K562 (cell line): ENCODE data around the gene TAF8. TPM values are rescaled to one million over a fixed set of nuclear protein-coding genes. Genes with fewer than 3 reads are reported as not detected.

Experiments
- CBX2 ChIP-seq: fragments of 200-600 bp; sonication (generic); IDR thresholded peaks from one replicate; pipeline ENCODE4 v1.6.1; 2012; ENCODE audit warnings: mild to moderate bottlenecking, low read length, inconsistent platforms; ENCODE audit not compliant: insufficient read depth, poor library complexity, severe bottlenecking
- CREB1 ChIP-seq, 2 experiments: sonication (generic) in 1 of 2; formaldehyde crosslinking in 1 of 2; IDR thresholded peaks; 2 replicates each; pipeline versions ENCODE4 v1.6.1 to v1.8.0; 2012 to 2022; ENCODE audit warnings: inconsistent platforms in 1 of 2, mild to moderate bottlenecking in 1 of 2, missing genetic modification reagents in 1 of 2, moderate library complexity in 1 of 2
- GTF2E2 ChIP-seq: fragments of 200-800 bp; sonication (Bioruptor generic); IDR thresholded peaks from 2 replicates; pipeline ENCODE4 v1.6.1; 2016; ENCODE audit warnings: missing genetic modification characterization, missing compliant biosample characterization
- HDAC2 ChIP-seq: fragments of 450-650 bp; IDR thresholded peaks from 2 replicates; pipeline ENCODE4 v1.6.1; 2016; ENCODE audit warnings: mild to moderate bottlenecking
- HDAC8 ChIP-seq: fragments of 450-650 bp; IDR thresholded peaks from 2 replicates; pipeline ENCODE4 v1.6.1; 2016; ENCODE audit warnings: mild to moderate bottlenecking, missing genetic modification characterization, moderate library complexity, missing compliant biosample characterization
- JUND ChIP-seq, 2 experiments: IDR thresholded peaks; 2 replicates in 1 of 2; 3 replicates in 1 of 2; pipeline ENCODE4 v1.6.1; 2011; ENCODE audit warnings: borderline replicate concordance in 2 of 2, low read depth in 2 of 2, low read length in 2 of 2, improper control_type of control experiment in 1 of 2, missing biosample characterization in 1 of 2, missing genetic modification characterization in 1 of 2, missing genetic modification reagents in 1 of 2
- NFE2 ChIP-seq: IDR thresholded peaks from 2 replicates; pipeline ENCODE4 v1.6.1; 2014; ENCODE audit warnings: antibody characterized with exemption, low read depth
- SRF ChIP-seq, 2 experiments: fragments of 250-450, 450-650 bp in 1 of 2; sonication (Bioruptor Pico) in 1 of 2; sonication (generic) in 1 of 2; formaldehyde crosslinking; IDR thresholded peaks; 2 replicates each; pipeline versions ENCODE4 v1.5.0 to v1.5.1; 2020 to 2022; ENCODE audit warnings: mild to moderate bottlenecking in 1 of 2, missing genetic modification reagents in 1 of 2
- YY1 ChIP-seq, 3 experiments: IDR thresholded peaks; 2 replicates each; pipeline ENCODE4 v1.6.1; 2011; ENCODE audit warnings: low read length in 2 of 3, mild to moderate bottlenecking in 2 of 3, moderate library complexity in 2 of 3, borderline replicate concordance in 1 of 3, control low read depth in 1 of 3, low read depth in 1 of 3; ENCODE audit not compliant: insufficient read depth in 3 of 3, insufficient replicate concordance in 2 of 3, control insufficient read depth in 1 of 3, insufficient read length in 1 of 3; ENCODE audit errors: extremely low read depth in 1 of 3
- ZNF75A ChIP-seq: fragments of 450-650 bp; formaldehyde crosslinking; IDR thresholded peaks from 2 replicates; pipeline ENCODE4 v1.4.0; 2020; ENCODE audit warnings: mild to moderate bottlenecking
- polyA plus RNA-seq, 8 experiments: library from polyadenylated mRNA; depleted of rRNA in 4 of 8; stranded (reverse) in 5 of 8; unstranded in 3 of 8; fragments of >200 nt; fragmentation: Nextera tagmentation in 2 of 8; fragmentation: Illumina TruSeq in 1 of 8; extraction: Ambion mirVana in 2 of 8; extraction: Trizol in 1 of 8; gene quantifications; 2 replicates each; pipeline versions ENCODE4 v1.2.1 to v1.2.3, GENCODE V29; 2011 to 2014; ENCODE audit warnings: inconsistent platforms in 1 of 8, missing spikeins in 1 of 8
- total RNA-seq, 7 experiments: library from RNA; depleted of rRNA in 6 of 7; stranded (reverse); fragments of >200 nt in 6 of 7; fragmentation: Illumina TruSeq in 2 of 7; extraction: Trizol in 2 of 7; gene quantifications; 2 replicates each; pipeline versions ENCODE4 v1.2.1 to v1.2.3, GENCODE V29; 2011 to 2021; ENCODE audit warnings: low replicate concordance in 1 of 7
- TF ChIP-seq, protein P1 (sequence below), 2 experiments: fragments of 450-650 bp; conservative IDR thresholded peaks; 2 replicates each; pipeline ENCODE4 v1.6.1; 2017; ENCODE audit warnings: mild to moderate bottlenecking in 2 of 2, moderate library complexity in 2 of 2
- TF ChIP-seq, protein P2 (sequence below), 2 experiments: fragments of 450-650 bp; IDR thresholded peaks; 2 replicates each; pipeline ENCODE4 v1.6.1; 2018; ENCODE audit warnings: mild to moderate bottlenecking in 2 of 2, low read depth in 1 of 2; ENCODE audit not compliant: partially characterized antibody in 2 of 2
- TF ChIP-seq, protein P3 (sequence below): sonication (generic); formaldehyde crosslinking; IDR thresholded peaks from 2 replicates; pipeline ENCODE4 v1.8.1; 2023; ENCODE audit warnings: mild to moderate bottlenecking, missing genetic modification reagents

TAF8 gene
- total and polyA plus RNA-seq, 9 of the 15 experiments (the other 6 are each of a cell fraction or from before 2014, with no cell fraction given), result 29.4 to 84.0 (median 52.6) TPM

DNA sequence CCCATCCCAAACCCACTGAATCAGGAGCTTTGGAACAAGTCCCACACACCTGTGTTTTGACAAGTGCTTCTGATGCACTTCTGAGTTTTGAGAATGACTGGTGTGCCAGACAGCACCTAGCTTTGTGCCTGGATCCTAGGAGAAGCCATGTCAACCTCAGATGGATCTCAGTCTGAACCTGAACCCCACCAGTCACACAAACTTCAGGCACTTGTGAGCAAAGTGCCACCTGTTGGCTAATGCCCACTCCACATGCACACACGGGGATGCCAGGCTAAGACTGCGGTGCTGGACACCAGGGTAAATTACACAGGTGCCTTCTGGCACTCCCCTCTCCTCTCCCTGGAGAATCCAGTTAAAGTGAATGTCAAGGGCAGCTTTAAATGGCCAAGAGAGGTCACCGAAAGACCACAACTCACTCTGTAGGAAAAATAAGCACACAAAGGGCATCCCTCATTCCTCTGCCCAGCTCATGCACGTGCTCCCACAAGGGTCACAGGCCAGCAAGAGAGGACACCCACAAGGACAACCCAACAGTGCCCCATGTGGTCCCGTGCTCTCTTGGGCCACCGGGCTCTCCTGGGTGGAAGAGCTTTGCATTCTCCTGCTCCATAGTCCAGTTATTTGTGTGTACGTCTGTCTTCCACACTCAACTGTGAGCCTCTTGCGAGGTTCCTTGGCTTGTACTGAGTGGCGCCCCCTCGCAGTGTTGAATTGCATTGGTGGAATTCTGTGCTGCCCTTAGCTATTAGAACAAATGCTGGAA lies 45.6 kb downstream of the TAF8 start (continued):
- TF ChIP-seq, protein P1, sequence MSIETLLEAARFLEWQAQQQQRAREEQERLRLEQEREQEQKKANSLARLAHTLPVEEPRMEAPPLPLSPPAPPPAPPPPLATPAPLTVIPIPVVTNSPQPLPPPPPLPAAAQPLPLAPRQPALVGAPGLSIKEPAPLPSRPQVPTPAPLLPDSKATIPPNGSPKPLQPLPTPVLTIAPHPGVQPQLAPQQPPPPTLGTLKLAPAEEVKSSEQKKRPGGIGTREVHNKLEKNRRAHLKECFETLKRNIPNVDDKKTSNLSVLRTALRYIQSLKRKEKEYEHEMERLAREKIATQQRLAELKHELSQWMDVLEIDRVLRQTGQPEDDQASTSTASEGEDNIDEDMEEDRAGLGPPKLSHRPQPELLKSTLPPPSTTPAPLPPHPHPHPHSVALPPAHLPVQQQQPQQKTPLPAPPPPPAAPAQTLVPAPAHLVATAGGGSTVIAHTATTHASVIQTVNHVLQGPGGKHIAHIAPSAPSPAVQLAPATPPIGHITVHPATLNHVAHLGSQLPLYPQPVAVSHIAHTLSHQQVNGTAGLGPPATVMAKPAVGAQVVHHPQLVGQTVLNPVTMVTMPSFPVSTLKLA (conservative IDR thresholded peaks at IDR 0.05), result no peak
- TF ChIP-seq ZNF75A (CRISPR knock-in tag) (no peak), HDAC2 (no peak), GTF2E2 (tag) (no peak), JUND (IDR thresholded peaks at IDR 0.05; ENCODE audit: borderline replicate concordance, low read depth, low read length) (no peak), JUND (tag; IDR thresholded peaks at IDR 0.05; ENCODE audit: borderline replicate concordance, low read depth, low read length) (no peak), HDAC8 (tag) (0 out of 2 replicates have a peak, but pooled peaks have one; percentile 38), CREB1 (IDR thresholded peaks at IDR 0.05) (no peak), CREB1 (CRISPR knock-in tag; IDR thresholded peaks at IDR 0.05) (no peak), SRF (CRISPR knock-in tag; IDR thresholded peaks at IDR 0.05) (no peak), CBX2 (no peak), NFE2 (no peak), YY1 (IDR thresholded peaks at IDR 0.05; ENCODE audit: borderline replicate concordance in 1 of 3, control insufficient read depth in 1 of 3, extremely low read depth in 1 of 3, insufficient read depth in 3 of 3, insufficient read length in 1 of 3, insufficient replicate concordance in 2 of 3, low read depth in 1 of 3, low read length in 2 of 3) (peak in 1 of 3 experiments; percentile 22)
- TF ChIP-seq, protein P2, sequence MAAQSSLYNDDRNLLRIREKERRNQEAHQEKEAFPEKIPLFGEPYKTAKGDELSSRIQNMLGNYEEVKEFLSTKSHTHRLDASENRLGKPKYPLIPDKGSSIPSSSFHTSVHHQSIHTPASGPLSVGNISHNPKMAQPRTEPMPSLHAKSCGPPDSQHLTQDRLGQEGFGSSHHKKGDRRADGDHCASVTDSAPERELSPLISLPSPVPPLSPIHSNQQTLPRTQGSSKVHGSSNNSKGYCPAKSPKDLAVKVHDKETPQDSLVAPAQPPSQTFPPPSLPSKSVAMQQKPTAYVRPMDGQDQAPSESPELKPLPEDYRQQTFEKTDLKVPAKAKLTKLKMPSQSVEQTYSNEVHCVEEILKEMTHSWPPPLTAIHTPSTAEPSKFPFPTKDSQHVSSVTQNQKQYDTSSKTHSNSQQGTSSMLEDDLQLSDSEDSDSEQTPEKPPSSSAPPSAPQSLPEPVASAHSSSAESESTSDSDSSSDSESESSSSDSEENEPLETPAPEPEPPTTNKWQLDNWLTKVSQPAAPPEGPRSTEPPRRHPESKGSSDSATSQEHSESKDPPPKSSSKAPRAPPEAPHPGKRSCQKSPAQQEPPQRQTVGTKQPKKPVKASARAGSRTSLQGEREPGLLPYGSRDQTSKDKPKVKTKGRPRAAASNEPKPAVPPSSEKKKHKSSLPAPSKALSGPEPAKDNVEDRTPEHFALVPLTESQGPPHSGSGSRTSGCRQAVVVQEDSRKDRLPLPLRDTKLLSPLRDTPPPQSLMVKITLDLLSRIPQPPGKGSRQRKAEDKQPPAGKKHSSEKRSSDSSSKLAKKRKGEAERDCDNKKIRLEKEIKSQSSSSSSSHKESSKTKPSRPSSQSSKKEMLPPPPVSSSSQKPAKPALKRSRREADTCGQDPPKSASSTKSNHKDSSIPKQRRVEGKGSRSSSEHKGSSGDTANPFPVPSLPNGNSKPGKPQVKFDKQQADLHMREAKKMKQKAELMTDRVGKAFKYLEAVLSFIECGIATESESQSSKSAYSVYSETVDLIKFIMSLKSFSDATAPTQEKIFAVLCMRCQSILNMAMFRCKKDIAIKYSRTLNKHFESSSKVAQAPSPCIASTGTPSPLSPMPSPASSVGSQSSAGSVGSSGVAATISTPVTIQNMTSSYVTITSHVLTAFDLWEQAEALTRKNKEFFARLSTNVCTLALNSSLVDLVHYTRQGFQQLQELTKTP (IDR thresholded peaks at IDR 0.05; ENCODE audit: low read depth in 1 of 2, partially characterized antibody in 2 of 2), result no peak
- TF ChIP-seq, protein P3, sequence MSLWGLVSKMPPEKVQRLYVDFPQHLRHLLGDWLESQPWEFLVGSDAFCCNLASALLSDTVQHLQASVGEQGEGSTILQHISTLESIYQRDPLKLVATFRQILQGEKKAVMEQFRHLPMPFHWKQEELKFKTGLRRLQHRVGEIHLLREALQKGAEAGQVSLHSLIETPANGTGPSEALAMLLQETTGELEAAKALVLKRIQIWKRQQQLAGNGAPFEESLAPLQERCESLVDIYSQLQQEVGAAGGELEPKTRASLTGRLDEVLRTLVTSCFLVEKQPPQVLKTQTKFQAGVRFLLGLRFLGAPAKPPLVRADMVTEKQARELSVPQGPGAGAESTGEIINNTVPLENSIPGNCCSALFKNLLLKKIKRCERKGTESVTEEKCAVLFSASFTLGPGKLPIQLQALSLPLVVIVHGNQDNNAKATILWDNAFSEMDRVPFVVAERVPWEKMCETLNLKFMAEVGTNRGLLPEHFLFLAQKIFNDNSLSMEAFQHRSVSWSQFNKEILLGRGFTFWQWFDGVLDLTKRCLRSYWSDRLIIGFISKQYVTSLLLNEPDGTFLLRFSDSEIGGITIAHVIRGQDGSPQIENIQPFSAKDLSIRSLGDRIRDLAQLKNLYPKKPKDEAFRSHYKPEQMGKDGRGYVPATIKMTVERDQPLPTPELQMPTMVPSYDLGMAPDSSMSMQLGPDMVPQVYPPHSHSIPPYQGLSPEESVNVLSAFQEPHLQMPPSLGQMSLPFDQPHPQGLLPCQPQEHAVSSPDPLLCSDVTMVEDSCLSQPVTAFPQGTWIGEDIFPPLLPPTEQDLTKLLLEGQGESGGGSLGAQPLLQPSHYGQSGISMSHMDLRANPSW, result no peak
